PC-9 (cell line): ENCODE measurements around the gene SYNE1. TPM values are rescaled to one million over a fixed set of nuclear protein-coding genes. Genes with fewer than 3 reads are reported as not detected.
A peak's percentile ranks its signal among the peaks of the same experiment; 100 is the strongest.

Source experiments
- BruUV-seq: library from RNA; stranded (reverse); fragments of 400-500 nt; replicated peaks from 2 replicates; lab custom pipeline; 2021; lab: Mats Ljungman, UMichigan
- CTCF ChIA-PET: fragments of 300-600 bp; sonication (Branson Sonifier 250); formaldehyde crosslinking; loops from one replicate; lab custom pipeline; 2022; ENCODE audit warnings: antibody characterized with exemption; lab: Charles Lee
- POLR2A ChIA-PET: fragments of 300-600 bp; sonication (Branson Sonifier 250); formaldehyde crosslinking; loops from one replicate; lab custom pipeline; 2022; ENCODE audit warnings: antibody characterized with exemption; ENCODE audit not compliant: unreplicated experiment; lab: Charles Lee
- DNase-seq, 2 experiments: peaks; one replicate each; pipeline versions ENCODE4 v3.0.0 to v3.0.0-alpha.2; 2015 to 2022; ENCODE audit warnings: mixed read lengths in 1 of 2
- H2AFZ ChIP-seq: fragments of 200-600 bp; sonication (generic); 2 replicates; pipeline ENCODE4 v1.8.1; 2017; ENCODE audit warnings: antibody characterized with exemption
- H3F3A ChIP-seq: fragments of 200-600 bp; sonication (generic); 2 replicates; pipeline ENCODE4 v1.8.1; 2017; ENCODE audit warnings: antibody characterized with exemption, mild to moderate bottlenecking, low read depth; ENCODE audit not compliant: insufficient read depth
- H3K27ac ChIP-seq: fragments of 200-600 bp; sonication (generic); 2 replicates; pipeline ENCODE4 v1.6.1; 2016; ENCODE audit warnings: mixed run types
- H3K27me3 ChIP-seq: fragments of 200-600 bp; sonication (generic); 2 replicates; pipeline ENCODE4 v1.6.1; 2016; ENCODE audit warnings: low read depth, mixed run types; ENCODE audit not compliant: insufficient read depth
- H3K36me3 ChIP-seq: fragments of 200-600 bp; sonication (generic); 2 replicates; pipeline ENCODE4 v1.6.1; 2016; ENCODE audit warnings: low read depth, mixed run types
- H3K4me1 ChIP-seq: fragments of 200-600 bp; sonication (generic); replicated peaks from 2 replicates; pipeline ENCODE4 v1.6.1; 2016; ENCODE audit warnings: mixed run types; ENCODE audit not compliant: insufficient read depth
- H3K4me2 ChIP-seq: fragments of 200-600 bp; sonication (generic); 2 replicates; pipeline ENCODE4 v1.6.1; 2017; ENCODE audit warnings: mixed run types
- H3K4me3 ChIP-seq: fragments of 200-600 bp; sonication (generic); 2 replicates; pipeline ENCODE4 v1.6.1; 2016; ENCODE audit warnings: mixed run types
- H3K79me2 ChIP-seq: fragments of 200-600 bp; sonication (generic); 2 replicates; pipeline ENCODE4 v1.6.1; 2017; ENCODE audit warnings: low read depth, mixed run types
- H3K9me2 ChIP-seq: fragments of 200-600 bp; sonication (generic); 2 replicates; pipeline ENCODE4 v1.8.1; 2017; ENCODE audit warnings: mild to moderate bottlenecking; ENCODE audit not compliant: insufficient read depth
- H3K9me3 ChIP-seq: fragments of 200-600 bp; sonication (generic); 2 replicates; pipeline ENCODE4 v1.8.1; 2016; ENCODE audit warnings: low read depth; ENCODE audit not compliant: insufficient read depth
- H4K20me1 ChIP-seq: fragments of 200-600 bp; sonication (generic); 2 replicates; pipeline ENCODE4 v1.8.1; 2017; ENCODE audit not compliant: insufficient read depth
- CTCF ChIP-seq: fragments of 200-600 bp; sonication (generic); conservative IDR thresholded peaks from 2 replicates; pipeline ENCODE4 v1.6.1; 2017; ENCODE audit warnings: mixed run types, antibody characterized with exemption, mild to moderate bottlenecking, moderate library complexity
- EZH2 ChIP-seq: fragments of 200-600 bp; sonication (generic); IDR thresholded peaks from 2 replicates; pipeline ENCODE4 v1.8.0; 2017; ENCODE audit warnings: antibody characterized with exemption, low read depth
- intact Hi-C: fragments of 100-400 bp; cut with micrococcal nuclease; formaldehyde crosslinking; loops from one replicate; pipeline ENCODE4 v1.10.0; 2022; ENCODE audit not compliant: unreplicated experiment
- total RNA-seq: library from RNA; stranded (reverse); gene quantifications from 2 replicates; pipeline ENCODE4 v1.2.3, GENCODE V29; 2021

Gene SYNE1
- total RNA-seq, 1 experiment from 2014 or later, result 13.4 TPM

GRCh38 chr6:152273002-152273401 is 364.2 kb downstream of the SYNE1 start:
- TF ChIP-seq EZH2 (no peak), CTCF (no peak)
- H3K27me3 ChIP-seq, result no peaks in the 10 kb centered on the region
- ChIA-PET POLR2A (no interaction called here), CTCF (no interaction called here)
- no peaks in the 10 kb centered on the region for H3K79me2 ChIP-seq
- H3K4me1 ChIP-seq, result peaks cover 42% of the 10 kb centered on the region
- intact Hi-C loops, result loop anchor here (2.0 to 10.0 kb wide), 3 partner anchors 372 to 820 kb away; partner anchors contain the start of gene RMND1
- no peaks in the 10 kb centered on the region for H3K36me3 ChIP-seq
- BruUV-seq, result no TSS peak
- H2AFZ ChIP-seq, result no peak overlapping the region
- no peak overlapping the region for H3K4me3 ChIP-seq
- no peaks in the 10 kb centered on the region for H3K9me3 ChIP-seq
- no peaks in the 10 kb centered on the region for H4K20me1 ChIP-seq
- peak; percentile 15 to 47 for DNase-seq
- no peaks in the 10 kb centered on the region for H3K9me2 ChIP-seq
- no peaks in the 10 kb centered on the region; the same call in none of the 2 replicates for H3F3A ChIP-seq
- H3K27ac ChIP-seq, result peak overlapping the region; percentile 53; the same call in 1 of the 2 replicates
- H3K4me2 ChIP-seq, result peak overlapping the region; percentile 30

GRCh38 chr6:152272486-152272885 is 364.7 kb downstream of the SYNE1 start:
- peak in 1 of 2 experiments; percentile 37 for DNase-seq
- intact Hi-C loops, result loop anchor here (2.0 to 10.0 kb wide), 3 partner anchors 372 to 820 kb away; partner anchors contain the start of gene RMND1
- H3K4me3 ChIP-seq, result no peak overlapping the region
- H3K36me3 ChIP-seq, result no peaks in the 10 kb centered on the region
- H4K20me1 ChIP-seq, result no peaks in the 10 kb centered on the region
- H3K9me3 ChIP-seq, result no peaks in the 10 kb centered on the region
- ChIA-PET CTCF (no interaction called here), POLR2A (no interaction called here)
- TF ChIP-seq CTCF (no peak), EZH2 (no peak)
- no peaks in the 10 kb centered on the region for H3K9me2 ChIP-seq
- no TSS peak for BruUV-seq
- H3K4me1 ChIP-seq, result peaks cover 45% of the 10 kb centered on the region
- no peaks in the 10 kb centered on the region for H3K27me3 ChIP-seq
- H3F3A ChIP-seq, result no peaks in the 10 kb centered on the region; the same call in none of the 2 replicates
- peak overlapping the region; percentile 30 for H3K4me2 ChIP-seq
- H3K27ac ChIP-seq, result peak overlapping the region; percentile 53
- H3K79me2 ChIP-seq, result no peaks in the 10 kb centered on the region
- no peak overlapping the region for H2AFZ ChIP-seq

GRCh38 chr6:152271776-152272464 is 365.2 kb downstream of the SYNE1 start:
- H4K20me1 ChIP-seq, result no peaks in the 10 kb centered on the region
- TF ChIP-seq EZH2 (no peak), CTCF (no peak)
- H3F3A ChIP-seq, result no peaks in the 10 kb centered on the region; the same call in none of the 2 replicates
- H3K4me1 ChIP-seq, result peaks cover 45% of the 10 kb centered on the region
- H3K36me3 ChIP-seq, result no peaks in the 10 kb centered on the region
- H2AFZ ChIP-seq, result no peak overlapping the region
- POLR2A ChIA-PET, result no interaction called here
- CTCF ChIA-PET, result no interaction called here
- BruUV-seq, result no TSS peak
- peak overlapping the region; percentile 30 for H3K4me2 ChIP-seq
- H3K4me3 ChIP-seq, result no peak overlapping the region
- no peaks in the 10 kb centered on the region; the same call in 1 of the 2 replicates for H3K9me3 ChIP-seq
- intact Hi-C loops, result loop anchor here (2.0 to 10.0 kb wide), 3 partner anchors 371 to 819 kb away; partner anchors contain the start of gene RMND1
- H3K79me2 ChIP-seq, result no peaks in the 10 kb centered on the region
- no peaks in the 10 kb centered on the region for H3K27me3 ChIP-seq
- H3K27ac ChIP-seq, result peak overlapping the region; percentile 53
- no peaks in the 10 kb centered on the region for H3K9me2 ChIP-seq
- DNase-seq, result peak; percentile 33 to 86
